WTC11 (cell line): ENCODE results near the gene TRIB2. TPM values are rescaled to one million over a fixed set of nuclear protein-coding genes. Genes with fewer than 3 reads are reported as not detected.

Source experiments
- ATAC-seq: fragments of 200-7000 bp; cut with Tn5 transposase; 2 replicates; pipeline ENCODE4 v1.10.0; 2021; ENCODE audit warnings: mild to moderate bottlenecking, moderate library complexity
- CTCF ChIA-PET: fragments of 300-600 bp; sonication (Branson Sonifier 250); formaldehyde crosslinking; loops from one replicate; lab custom pipeline; 2021; ENCODE audit warnings: antibody characterized with exemption; lab: Charles Lee
- POLR2A ChIA-PET: fragments of 350-600 bp; sonication (Branson Sonifier 250); formaldehyde crosslinking; loops from one replicate; lab custom pipeline; 2021; ENCODE audit warnings: antibody characterized with exemption; lab: Charles Lee
- DNase-seq: peaks from one replicate; pipeline ENCODE4 v3.0.0; 2021; ENCODE audit warnings: low spot score
- H3K27ac Mint-ChIP-seq: 2 replicates; pipeline ENCODE4 v1.8.0; 2021; ENCODE audit warnings: mixed read lengths
- H3K27me3 Mint-ChIP-seq: 2 replicates; pipeline ENCODE4 v1.8.0; 2021; ENCODE audit warnings: low read depth, mild to moderate bottlenecking, moderate library complexity, mixed read lengths
- H3K36me3 Mint-ChIP-seq: 2 replicates; pipeline ENCODE4 v1.8.0; 2021; ENCODE audit warnings: mixed read lengths
- H3K4me1 Mint-ChIP-seq: 2 replicates; pipeline ENCODE4 v1.8.0; 2022; ENCODE audit warnings: mixed read lengths
- H3K4me3 Mint-ChIP-seq: 2 replicates; pipeline ENCODE4 v1.8.0; 2021; ENCODE audit warnings: mild to moderate bottlenecking, moderate library complexity, mixed read lengths
- H3K9me3 Mint-ChIP-seq: 2 replicates; pipeline ENCODE4 v1.8.0; 2021; ENCODE audit warnings: mixed read lengths
- MYBL2 ChIP-seq: sonication (generic); formaldehyde crosslinking; IDR thresholded peaks from 2 replicates; pipeline ENCODE4 v1.8.1; 2023; ENCODE audit warnings: mild to moderate bottlenecking, moderate library complexity, missing genetic modification reagents
- NR1H2 ChIP-seq: sonication (generic); formaldehyde crosslinking; IDR thresholded peaks from 2 replicates; pipeline ENCODE4 v1.9.0; 2021; ENCODE audit warnings: mild to moderate bottlenecking, moderate library complexity, missing genetic modification reagents
- TEAD4 ChIP-seq: sonication (generic); formaldehyde crosslinking; IDR thresholded peaks from 2 replicates; pipeline ENCODE4 v1.8.0; 2022; ENCODE audit warnings: mild to moderate bottlenecking, missing genetic modification reagents
- TP53 ChIP-seq: sonication (generic); formaldehyde crosslinking; IDR thresholded peaks from 2 replicates; pipeline ENCODE4 v1.8.1; 2023; ENCODE audit warnings: mild to moderate bottlenecking, missing genetic modification reagents
- ZNF423 ChIP-seq: fragments of 250-450 bp; sonication (Bioruptor Pico); IDR thresholded peaks from 2 replicates; pipeline ENCODE4 v2.1.2; 2022; ENCODE audit warnings: mild to moderate bottlenecking, moderate library complexity
- total RNA-seq: library from RNA; stranded (reverse); gene quantifications from 3 replicates; pipeline ENCODE4 v1.2.3, GENCODE V29; 2021
- TF ChIP-seq, protein P1 (sequence below): sonication (generic); formaldehyde crosslinking; IDR thresholded peaks from 2 replicates; pipeline ENCODE4 v1.8.0; 2023; ENCODE audit warnings: missing genetic modification reagents, mild to moderate bottlenecking, borderline replicate concordance
- TF ChIP-seq, protein P2 (sequence below): sonication (generic); formaldehyde crosslinking; IDR thresholded peaks from 2 replicates; pipeline ENCODE4 v1.8.0; 2022; ENCODE audit warnings: missing genetic modification reagents
- TF ChIP-seq, protein P3 (sequence below): sonication (generic); formaldehyde crosslinking; IDR thresholded peaks from 2 replicates; pipeline ENCODE4 v1.8.1; 2023; ENCODE audit warnings: mild to moderate bottlenecking, moderate library complexity, missing genetic modification reagents
- TF ChIP-seq, protein P4 (sequence below): fragments of 250-450 bp; sonication (Bioruptor Pico); IDR thresholded peaks from 2 replicates; pipeline ENCODE4 v1.9.0; 2021; ENCODE audit warnings: mild to moderate bottlenecking, borderline replicate concordance
- TF ChIP-seq, protein P5 (sequence below): sonication (generic); formaldehyde crosslinking; IDR thresholded peaks from 2 replicates; pipeline ENCODE4 v1.8.1; 2022; ENCODE audit warnings: mild to moderate bottlenecking, missing genetic modification reagents, moderate library complexity, borderline replicate concordance
- TF ChIP-seq, protein P6 (sequence below): sonication (generic); formaldehyde crosslinking; conservative IDR thresholded peaks from 2 replicates; pipeline ENCODE4 v1.8.1; 2022; ENCODE audit warnings: mild to moderate bottlenecking, missing genetic modification reagents
- TF ChIP-seq, protein P7 (sequence below): sonication (generic); formaldehyde crosslinking; IDR thresholded peaks from 2 replicates; pipeline ENCODE4 v1.8.0; 2023; ENCODE audit warnings: missing genetic modification reagents

Gene TRIB2
- total RNA-seq, 1 experiment from 2014 or later = 89.3 TPM

DNA sequence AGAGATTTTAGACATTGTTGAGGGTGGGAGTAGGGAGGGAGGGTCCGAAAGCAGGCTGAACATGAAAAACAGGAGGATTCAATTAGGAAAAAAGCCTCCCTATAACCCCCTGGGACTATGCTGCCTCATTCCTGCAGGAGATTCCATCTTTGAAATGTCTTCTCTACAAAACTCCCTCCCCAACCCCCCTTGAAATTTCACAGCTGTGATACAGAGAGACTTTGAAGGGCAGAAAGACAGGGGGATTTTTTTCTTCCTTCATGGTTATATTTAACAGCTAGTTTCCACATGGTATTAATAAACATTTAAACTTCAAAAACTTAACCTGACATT lies 57.6 kb downstream of the TRIB2 start (continued):
- TF ChIP-seq, protein P1, sequence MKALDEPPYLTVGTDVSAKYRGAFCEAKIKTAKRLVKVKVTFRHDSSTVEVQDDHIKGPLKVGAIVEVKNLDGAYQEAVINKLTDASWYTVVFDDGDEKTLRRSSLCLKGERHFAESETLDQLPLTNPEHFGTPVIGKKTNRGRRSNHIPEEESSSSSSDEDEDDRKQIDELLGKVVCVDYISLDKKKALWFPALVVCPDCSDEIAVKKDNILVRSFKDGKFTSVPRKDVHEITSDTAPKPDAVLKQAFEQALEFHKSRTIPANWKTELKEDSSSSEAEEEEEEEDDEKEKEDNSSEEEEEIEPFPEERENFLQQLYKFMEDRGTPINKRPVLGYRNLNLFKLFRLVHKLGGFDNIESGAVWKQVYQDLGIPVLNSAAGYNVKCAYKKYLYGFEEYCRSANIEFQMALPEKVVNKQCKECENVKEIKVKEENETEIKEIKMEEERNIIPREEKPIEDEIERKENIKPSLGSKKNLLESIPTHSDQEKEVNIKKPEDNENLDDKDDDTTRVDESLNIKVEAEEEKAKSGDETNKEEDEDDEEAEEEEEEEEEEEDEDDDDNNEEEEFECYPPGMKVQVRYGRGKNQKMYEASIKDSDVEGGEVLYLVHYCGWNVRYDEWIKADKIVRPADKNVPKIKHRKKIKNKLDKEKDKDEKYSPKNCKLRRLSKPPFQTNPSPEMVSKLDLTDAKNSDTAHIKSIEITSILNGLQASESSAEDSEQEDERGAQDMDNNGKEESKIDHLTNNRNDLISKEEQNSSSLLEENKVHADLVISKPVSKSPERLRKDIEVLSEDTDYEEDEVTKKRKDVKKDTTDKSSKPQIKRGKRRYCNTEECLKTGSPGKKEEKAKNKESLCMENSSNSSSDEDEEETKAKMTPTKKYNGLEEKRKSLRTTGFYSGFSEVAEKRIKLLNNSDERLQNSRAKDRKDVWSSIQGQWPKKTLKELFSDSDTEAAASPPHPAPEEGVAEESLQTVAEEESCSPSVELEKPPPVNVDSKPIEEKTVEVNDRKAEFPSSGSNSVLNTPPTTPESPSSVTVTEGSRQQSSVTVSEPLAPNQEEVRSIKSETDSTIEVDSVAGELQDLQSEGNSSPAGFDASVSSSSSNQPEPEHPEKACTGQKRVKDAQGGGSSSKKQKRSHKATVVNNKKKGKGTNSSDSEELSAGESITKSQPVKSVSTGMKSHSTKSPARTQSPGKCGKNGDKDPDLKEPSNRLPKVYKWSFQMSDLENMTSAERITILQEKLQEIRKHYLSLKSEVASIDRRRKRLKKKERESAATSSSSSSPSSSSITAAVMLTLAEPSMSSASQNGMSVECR (CRISPR knock-in tag) = no peak

DNA sequence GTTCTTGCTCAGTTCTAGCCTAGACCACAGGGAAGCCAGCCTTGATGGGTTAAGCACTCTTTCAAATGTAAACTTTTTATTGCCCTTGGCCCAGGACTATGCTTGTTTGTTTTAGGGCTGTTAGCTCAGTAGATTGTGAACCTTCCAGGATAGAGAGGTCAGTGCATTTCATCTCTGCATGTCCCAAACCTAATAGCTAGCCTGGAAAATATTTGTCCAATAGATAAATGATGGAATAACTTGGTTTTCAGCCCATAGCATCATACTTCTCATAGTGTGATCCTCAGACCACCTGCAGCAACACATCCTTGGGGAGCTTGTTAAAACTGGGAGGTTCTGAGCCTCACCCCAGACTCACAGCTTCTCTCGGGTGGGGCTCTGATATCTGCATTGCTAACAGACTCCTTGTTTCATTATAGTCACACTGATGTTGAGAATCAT lies 59.8 kb downstream of the TRIB2 start:
- H3K4me3 Mint-ChIP-seq = no peak overlapping the region
- ChIA-PET POLR2A (no interaction called here), CTCF (interaction anchor here (1.0 kb wide), 1 partner anchor 224 kb away, joined by 3 read pairs; no protein-coding TSS in a partner anchor)
- no peak overlapping the region for H3K27ac Mint-ChIP-seq
- ATAC-seq (no peak), DNase-seq (no peak)
- H3K36me3 Mint-ChIP-seq = peaks cover 7% of the 10 kb centered on the region
- peaks cover 72% of the 10 kb centered on the region for H3K27me3 Mint-ChIP-seq
- H3K9me3 Mint-ChIP-seq = peaks cover 11% of the 10 kb centered on the region
- peaks cover 29% of the 10 kb centered on the region for H3K4me1 Mint-ChIP-seq
- TF ChIP-seq, protein P2, sequence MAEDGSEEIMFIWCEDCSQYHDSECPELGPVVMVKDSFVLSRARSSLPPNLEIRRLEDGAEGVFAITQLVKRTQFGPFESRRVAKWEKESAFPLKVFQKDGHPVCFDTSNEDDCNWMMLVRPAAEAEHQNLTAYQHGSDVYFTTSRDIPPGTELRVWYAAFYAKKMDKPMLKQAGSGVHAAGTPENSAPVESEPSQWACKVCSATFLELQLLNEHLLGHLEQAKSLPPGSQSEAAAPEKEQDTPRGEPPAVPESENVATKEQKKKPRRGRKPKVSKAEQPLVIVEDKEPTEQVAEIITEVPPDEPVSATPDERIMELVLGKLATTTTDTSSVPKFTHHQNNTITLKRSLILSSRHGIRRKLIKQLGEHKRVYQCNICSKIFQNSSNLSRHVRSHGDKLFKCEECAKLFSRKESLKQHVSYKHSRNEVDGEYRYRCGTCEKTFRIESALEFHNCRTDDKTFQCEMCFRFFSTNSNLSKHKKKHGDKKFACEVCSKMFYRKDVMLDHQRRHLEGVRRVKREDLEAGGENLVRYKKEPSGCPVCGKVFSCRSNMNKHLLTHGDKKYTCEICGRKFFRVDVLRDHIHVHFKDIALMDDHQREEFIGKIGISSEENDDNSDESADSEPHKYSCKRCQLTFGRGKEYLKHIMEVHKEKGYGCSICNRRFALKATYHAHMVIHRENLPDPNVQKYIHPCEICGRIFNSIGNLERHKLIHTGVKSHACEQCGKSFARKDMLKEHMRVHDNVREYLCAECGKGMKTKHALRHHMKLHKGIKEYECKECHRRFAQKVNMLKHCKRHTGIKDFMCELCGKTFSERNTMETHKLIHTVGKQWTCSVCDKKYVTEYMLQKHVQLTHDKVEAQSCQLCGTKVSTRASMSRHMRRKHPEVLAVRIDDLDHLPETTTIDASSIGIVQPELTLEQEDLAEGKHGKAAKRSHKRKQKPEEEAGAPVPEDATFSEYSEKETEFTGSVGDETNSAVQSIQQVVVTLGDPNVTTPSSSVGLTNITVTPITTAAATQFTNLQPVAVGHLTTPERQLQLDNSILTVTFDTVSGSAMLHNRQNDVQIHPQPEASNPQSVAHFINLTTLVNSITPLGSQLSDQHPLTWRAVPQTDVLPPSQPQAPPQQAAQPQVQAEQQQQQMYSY (CRISPR knock-in tag) = no peak
- TF ChIP-seq, protein P3, sequence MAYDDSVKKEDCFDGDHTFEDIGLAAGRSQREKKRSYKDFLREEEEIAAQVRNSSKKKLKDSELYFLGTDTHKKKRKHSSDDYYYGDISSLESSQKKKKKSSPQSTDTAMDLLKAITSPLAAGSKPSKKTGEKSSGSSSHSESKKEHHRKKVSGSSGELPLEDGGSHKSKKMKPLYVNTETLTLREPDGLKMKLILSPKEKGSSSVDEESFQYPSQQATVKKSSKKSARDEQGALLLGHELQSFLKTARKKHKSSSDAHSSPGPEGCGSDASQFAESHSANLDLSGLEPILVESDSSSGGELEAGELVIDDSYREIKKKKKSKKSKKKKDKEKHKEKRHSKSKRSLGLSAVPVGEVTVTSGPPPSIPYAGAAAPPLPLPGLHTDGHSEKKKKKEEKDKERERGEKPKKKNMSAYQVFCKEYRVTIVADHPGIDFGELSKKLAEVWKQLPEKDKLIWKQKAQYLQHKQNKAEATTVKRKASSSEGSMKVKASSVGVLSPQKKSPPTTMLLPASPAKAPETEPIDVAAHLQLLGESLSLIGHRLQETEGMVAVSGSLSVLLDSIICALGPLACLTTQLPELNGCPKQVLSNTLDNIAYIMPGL (CRISPR knock-in tag) = no peak
- TF ChIP-seq, protein P1 (CRISPR knock-in tag) = no peak
- TF ChIP-seq TEAD4 (CRISPR knock-in tag) (no peak), MYBL2 (no peak), TP53 (CRISPR knock-in tag) (no peak), ZNF423 (CRISPR knock-in tag) (no peak), NR1H2 (CRISPR knock-in tag) (no peak)
- TF ChIP-seq, protein P4, sequence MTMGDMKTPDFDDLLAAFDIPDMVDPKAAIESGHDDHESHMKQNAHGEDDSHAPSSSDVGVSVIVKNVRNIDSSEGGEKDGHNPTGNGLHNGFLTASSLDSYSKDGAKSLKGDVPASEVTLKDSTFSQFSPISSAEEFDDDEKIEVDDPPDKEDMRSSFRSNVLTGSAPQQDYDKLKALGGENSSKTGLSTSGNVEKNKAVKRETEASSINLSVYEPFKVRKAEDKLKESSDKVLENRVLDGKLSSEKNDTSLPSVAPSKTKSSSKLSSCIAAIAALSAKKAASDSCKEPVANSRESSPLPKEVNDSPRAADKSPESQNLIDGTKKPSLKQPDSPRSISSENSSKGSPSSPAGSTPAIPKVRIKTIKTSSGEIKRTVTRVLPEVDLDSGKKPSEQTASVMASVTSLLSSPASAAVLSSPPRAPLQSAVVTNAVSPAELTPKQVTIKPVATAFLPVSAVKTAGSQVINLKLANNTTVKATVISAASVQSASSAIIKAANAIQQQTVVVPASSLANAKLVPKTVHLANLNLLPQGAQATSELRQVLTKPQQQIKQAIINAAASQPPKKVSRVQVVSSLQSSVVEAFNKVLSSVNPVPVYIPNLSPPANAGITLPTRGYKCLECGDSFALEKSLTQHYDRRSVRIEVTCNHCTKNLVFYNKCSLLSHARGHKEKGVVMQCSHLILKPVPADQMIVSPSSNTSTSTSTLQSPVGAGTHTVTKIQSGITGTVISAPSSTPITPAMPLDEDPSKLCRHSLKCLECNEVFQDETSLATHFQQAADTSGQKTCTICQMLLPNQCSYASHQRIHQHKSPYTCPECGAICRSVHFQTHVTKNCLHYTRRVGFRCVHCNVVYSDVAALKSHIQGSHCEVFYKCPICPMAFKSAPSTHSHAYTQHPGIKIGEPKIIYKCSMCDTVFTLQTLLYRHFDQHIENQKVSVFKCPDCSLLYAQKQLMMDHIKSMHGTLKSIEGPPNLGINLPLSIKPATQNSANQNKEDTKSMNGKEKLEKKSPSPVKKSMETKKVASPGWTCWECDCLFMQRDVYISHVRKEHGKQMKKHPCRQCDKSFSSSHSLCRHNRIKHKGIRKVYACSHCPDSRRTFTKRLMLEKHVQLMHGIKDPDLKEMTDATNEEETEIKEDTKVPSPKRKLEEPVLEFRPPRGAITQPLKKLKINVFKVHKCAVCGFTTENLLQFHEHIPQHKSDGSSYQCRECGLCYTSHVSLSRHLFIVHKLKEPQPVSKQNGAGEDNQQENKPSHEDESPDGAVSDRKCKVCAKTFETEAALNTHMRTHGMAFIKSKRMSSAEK (CRISPR knock-in tag) = no peak
- TF ChIP-seq, protein P5, sequence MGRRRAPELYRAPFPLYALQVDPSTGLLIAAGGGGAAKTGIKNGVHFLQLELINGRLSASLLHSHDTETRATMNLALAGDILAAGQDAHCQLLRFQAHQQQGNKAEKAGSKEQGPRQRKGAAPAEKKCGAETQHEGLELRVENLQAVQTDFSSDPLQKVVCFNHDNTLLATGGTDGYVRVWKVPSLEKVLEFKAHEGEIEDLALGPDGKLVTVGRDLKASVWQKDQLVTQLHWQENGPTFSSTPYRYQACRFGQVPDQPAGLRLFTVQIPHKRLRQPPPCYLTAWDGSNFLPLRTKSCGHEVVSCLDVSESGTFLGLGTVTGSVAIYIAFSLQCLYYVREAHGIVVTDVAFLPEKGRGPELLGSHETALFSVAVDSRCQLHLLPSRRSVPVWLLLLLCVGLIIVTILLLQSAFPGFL = no peak
- TF ChIP-seq, protein P6, sequence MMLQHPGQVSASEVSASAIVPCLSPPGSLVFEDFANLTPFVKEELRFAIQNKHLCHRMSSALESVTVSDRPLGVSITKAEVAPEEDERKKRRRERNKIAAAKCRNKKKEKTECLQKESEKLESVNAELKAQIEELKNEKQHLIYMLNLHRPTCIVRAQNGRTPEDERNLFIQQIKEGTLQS (CRISPR knock-in tag) = no peak
- TF ChIP-seq, protein P7, sequence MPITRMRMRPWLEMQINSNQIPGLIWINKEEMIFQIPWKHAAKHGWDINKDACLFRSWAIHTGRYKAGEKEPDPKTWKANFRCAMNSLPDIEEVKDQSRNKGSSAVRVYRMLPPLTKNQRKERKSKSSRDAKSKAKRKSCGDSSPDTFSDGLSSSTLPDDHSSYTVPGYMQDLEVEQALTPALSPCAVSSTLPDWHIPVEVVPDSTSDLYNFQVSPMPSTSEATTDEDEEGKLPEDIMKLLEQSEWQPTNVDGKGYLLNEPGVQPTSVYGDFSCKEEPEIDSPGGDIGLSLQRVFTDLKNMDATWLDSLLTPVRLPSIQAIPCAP (CRISPR knock-in tag) = no peak
